Smooth muscle cell of the coronary artery (primary cell): ENCODE measurements around the gene COG5. TPM values are rescaled to one million over a fixed set of nuclear protein-coding genes. Genes with fewer than 3 reads are reported as not detected.

Source experiments
- total RNA-seq: library from RNA; depleted of rRNA; stranded (reverse); fragments of >200 nt; gene quantifications from 2 replicates; pipeline ENCODE4 v1.2.3, GENCODE V29; 2014; ENCODE audit warnings: low replicate concordance

COG5 gene
- 29.3 and 39.2 TPM in 2 replicates for total RNA-seq

DNA sequence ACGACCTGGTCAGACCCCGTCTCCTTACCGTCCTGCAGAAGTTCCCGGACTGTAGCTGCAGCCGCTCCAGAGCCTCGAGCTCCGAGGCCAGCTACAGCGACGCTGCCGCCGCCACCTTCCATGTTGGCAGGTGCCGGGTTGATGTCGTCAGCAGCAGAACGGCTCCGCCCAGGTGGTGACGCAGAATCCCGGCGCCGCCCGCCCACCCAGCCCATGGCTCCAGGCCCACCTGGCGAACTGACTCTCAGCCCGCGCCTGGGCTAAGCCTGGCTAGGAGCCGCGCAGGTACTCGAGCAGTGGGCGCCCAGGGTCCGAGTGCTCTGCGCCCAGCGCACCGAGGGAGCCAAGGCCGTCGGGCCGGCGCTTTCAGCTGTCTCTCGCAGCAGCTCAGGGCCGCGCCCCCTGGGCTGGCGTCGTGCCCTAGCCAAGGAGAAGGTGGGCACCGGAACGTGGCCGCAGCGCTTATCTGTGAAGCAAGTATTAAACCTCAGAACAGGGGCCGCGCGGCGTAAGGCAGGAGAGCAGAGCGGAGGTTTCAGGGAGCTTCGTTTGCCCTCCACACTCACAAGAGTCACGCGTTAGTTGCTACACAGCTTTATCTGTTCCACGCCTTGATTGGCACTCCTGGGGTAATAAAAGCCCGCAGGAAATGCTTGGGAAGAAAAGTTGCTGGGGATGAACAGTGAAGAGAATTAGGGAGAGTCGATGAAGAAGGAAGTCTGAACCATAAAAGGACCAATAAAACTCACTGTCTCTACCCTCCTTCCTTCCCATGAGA lies at the start of gene COG5, which contains the start of gene DUS4L:
Gene COG5 (minus strand): TSS at position 146 of the 778 bp plus-strand sequence. CDS start 24 bp downstream, at position 122.
Gene DUS4L (plus strand): TSS at position 197 of the 778 bp plus-strand sequence. CDS start 3,100 bp downstream, outside the sequence.

DNA sequence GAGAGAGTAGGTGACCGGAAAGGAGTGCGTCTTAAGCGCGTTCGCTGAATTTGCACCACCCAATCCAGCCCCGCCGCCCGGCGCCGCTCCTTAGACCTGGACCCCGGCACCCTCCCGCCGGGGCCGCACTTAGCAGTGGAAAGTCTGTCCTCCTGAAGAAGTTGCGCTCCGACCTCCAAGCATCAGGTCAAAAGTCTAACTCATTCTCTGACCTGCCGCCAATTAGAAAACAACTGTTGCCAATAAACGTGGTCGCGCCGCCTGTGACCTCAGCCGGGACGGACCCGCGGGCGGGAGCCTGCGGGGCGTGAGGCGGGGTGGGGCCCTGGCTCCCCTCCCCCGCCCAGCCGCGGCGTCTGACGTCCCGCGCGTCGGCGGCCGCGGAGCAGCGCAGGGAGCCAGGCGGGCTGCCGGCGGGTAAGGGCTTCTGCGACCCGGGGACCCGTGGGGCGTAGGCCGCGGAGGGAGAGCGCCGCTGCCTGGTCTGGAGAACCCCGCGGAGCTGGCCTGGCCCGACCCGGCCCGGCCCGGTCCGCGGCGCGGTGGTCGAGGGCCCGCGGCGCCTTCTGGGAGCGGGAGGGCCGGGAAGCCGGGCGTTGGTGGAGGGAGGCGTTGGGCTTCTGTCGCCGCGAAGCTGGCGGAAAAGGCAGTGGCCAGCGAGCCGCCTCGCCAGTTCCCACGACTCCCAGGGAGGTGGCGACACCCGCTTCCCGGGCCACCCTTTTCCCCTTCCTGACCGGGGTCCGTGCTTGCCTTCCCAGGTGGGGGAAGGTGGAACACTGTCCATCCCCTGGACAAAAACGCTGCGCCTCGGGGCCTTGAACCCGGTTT lies 16.4 kb upstream of the COG5 start, which contains the start of gene BCAP29:
Gene BCAP29 (plus strand): TSS at position 362 of the 831 bp plus-strand sequence. CDS start 527 bp downstream, outside the sequence.

DNA sequence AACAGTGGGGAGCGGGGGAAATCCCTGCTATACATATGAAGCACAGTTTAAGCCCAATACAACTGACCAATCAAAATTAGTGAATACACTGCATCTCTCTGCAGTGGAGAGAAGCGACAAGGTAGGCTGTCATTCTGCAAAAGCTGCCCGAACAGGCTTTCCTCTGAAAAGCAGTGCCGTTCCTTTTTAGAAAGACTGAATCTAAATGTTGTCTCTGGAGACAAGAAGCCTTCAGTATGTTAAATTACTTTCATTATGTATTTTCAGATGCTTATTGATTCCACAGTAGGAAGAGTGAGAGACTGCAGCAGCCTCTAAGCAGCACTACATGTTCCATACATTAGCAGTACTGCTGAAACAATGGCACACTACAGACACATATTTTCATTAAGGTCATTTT lies 93.8 kb downstream of the COG5 start, which contains the start of gene GPR22:
Gene GPR22 (plus strand): TSS at position 129 of the 400 bp plus-strand sequence. CDS start 4,004 bp downstream, outside the sequence.

DNA sequence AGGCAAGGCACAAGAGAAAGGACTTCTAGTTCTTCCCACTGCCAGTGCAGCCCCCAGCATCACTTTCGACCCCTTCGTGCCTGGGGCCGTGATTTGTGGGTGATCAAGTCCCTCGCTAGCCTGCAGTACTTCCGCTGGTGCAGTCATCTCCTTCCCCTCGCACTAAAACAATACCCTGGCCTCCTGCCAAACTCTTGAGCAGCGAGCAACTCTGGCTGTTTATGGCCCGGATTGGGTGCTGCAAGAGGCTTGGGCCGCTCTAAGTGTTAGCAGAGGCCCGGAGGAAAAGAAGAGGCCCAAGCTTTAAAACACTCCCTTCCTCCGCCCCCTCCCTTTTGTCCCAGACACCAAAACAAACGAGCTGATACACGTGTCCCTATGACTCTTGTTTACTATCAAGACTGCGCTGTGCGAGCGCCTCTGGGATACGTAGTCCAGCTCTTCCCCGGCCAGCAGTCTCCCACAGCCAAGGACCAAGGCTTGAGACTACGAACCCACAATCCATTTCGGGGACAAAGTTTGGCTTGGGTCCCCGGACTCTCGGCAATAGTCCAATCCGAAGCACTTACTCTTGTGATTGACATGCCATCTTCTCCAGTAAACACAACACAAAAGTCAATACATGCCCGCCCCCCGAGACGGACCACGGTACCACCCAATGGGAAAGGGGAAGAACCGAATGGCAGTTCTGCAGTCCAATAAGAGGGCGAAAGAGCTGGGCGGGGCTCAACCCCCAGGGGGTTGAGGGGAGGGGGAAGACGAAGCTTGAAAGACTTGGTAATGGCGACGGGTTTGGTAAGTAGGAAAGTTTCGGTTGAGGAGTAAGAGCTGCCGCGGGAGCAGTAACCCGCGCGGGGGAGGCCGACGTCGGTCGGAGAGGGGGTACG lies 395.2 kb downstream of the COG5 start, which contains the start of gene HBP1:
Gene HBP1 (plus strand): TSS at position 771 of the 887 bp plus-strand sequence. CDS start 10,891 bp downstream, outside the sequence.

Other genes with a start within 250 kb of the COG5 start
- gene GPR22, start 93.9 kb downstream of the COG5 start, total RNA-seq = not detected in 2 replicates
- gene DUS4L, start 51 bp upstream of the COG5 start, total RNA-seq = 3.0 and 4.2 TPM in 2 replicates
- gene BCAP29, start 16.3 kb upstream of the COG5 start, total RNA-seq = 41.8 and 64.4 TPM in 2 replicates
- 0.23 and 0.68 TPM in 2 replicates for gene SLC26A4, start 96.9 kb upstream of the COG5 start, total RNA-seq
- 8.0 and 9.2 TPM in 2 replicates for gene CBLL1, start 180.2 kb upstream of the COG5 start, total RNA-seq
- not detected in 2 replicates for gene SLC26A3, start 239.3 kb upstream of the COG5 start, total RNA-seq